ENCODE data around the gene FLT3.

GRCh38 chr13:27969082-27969865, 131.1 kb downstream of the FLT3 start, which contains the start of gene CDX2:
- TF ChIP-seq CTCF (IDR thresholded peaks at IDR 0.05) = no peak
- no peak for TF ChIP-seq ZFX (IDR thresholded peaks at IDR 0.05; ENCODE audit: borderline replicate concordance)
